Stromal cell of bone marrow (primary cell): ENCODE data around the gene BMERB1.
A peak's percentile ranks its signal among the peaks of the same experiment; 100 is the strongest.
"Not testable (repeated sequence)": the region's sequence is repeated elsewhere in the genome, so short reads cannot be mapped to it uniquely, and the experiment has no call there.

Experiments
- DNase-seq: peaks from one replicate; pipeline ENCODE4 v3.0.0-alpha.2; 2012; ENCODE audit warnings: low read depth

BMERB1 gene

DNA sequence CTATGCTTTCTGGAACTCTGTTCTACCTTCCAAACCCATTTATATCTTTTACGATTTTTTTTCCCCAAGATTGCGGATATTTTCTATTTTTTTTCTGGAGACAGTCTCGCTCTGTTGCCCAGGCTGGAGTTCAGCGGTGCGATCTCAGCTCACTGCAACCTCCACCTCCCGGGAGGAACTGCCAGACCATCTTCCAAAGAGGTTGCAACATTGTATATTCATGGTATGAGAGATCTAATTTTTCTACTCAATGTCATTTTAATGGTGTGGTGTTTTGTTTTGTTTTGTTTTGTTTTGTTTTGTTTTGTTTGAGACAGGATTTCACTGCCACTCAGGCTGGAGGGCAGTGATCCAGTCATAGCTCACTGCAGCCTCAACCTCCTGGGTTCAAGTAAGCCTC lies 8.5 kb upstream of the BMERB1 start:
- DNase-seq = no peak

- no peak for DNase-seq
Measured at GRCh38 chr16:15426796-15427195, 7.6 kb upstream of the BMERB1 start.

- DNase-seq = peak; percentile 76
Measured at GRCh38 chr16:15427648-15428239, 6.6 kb upstream of the BMERB1 start.

DNA sequence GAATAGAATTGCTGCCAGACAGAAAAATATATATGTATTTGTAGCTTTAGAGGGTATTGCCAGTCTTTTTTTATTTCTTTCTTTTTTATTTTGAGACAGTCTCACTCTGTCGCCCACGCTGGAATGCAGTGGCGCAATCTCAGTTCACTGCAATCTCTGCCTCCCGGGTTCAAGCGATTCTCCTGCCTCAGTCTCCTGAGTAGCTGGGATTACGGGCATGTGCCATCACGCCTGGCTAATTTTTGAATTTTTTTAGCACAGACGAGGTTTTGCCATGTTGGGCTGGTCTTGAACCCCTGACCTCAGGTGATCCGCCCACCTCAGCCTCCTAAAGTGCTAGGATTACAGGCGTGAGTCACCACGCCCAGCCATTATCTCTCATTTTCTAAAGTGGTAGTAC lies 3.5 kb upstream of the BMERB1 start:
- not testable (repeated sequence) for DNase-seq

DNA sequence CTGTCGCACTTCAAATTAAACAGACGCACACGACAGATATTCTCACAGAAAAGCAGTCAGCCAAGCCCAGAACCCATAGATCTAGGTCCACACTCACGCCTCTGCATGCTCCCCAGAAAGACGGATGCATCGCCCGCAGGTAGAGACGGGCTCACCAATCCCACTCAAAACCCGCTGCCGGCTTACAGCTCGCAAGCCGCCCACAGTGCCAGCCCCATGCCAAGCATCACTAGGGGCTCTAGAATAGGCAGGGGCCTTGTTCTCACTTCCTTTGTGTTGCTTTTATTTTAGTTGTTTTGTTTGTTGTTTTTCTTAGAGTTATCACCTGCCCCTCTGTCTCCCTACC lies 336 bp upstream of the BMERB1 start:
- DNase-seq = no peak

DNA sequence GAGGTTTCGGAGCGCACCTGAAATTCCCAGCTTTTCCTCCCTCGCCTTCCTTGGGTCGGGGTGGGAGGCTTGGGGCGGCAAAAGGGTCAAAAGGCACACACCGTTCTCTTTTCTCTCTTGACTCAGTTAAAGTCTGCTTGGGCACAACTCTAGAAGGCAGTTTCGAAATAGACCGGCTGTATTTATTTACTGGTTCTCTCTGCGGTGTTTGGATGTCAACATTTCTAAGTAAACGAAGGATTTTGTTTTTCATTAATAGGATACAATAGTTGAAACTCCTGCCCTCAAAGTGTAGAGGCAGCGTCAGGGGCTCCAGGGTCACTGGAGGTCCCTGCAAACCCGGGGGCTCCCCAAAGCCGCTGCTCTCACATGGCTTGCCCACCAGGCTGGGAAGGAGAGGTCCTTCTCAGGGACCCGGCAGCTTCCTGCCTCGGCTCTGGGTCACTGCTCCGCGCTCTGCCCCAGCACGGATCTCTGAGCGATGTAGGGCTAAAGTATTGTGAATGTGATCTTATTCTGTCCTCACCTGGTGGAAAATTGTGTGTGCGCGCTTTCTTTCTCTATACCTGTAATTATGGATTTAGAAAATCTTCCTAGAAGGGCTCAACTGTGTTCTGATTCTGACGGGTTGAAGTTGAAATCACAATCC lies 952 bp downstream of the BMERB1 start:
- no peak for DNase-seq

DNA sequence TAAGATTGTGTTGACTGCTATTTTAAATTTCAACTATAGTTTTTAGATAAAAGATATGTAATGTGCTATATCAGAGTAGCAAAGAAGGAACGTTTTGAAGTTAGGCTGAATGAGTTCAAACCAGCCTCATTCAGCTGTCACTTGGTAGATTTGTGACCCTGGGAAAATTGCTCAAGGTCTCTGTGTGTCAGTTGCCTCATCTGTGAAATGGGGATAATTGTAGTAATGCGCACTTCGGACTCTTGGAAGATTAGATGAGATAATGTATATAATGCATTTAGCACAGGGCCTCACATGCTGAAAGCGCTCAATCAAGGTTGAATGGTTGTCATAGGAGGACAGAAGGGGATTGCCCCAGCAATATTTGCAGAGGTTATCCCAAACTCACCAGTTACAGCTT lies 4.7 kb downstream of the BMERB1 start:
- no peak for DNase-seq

DNA sequence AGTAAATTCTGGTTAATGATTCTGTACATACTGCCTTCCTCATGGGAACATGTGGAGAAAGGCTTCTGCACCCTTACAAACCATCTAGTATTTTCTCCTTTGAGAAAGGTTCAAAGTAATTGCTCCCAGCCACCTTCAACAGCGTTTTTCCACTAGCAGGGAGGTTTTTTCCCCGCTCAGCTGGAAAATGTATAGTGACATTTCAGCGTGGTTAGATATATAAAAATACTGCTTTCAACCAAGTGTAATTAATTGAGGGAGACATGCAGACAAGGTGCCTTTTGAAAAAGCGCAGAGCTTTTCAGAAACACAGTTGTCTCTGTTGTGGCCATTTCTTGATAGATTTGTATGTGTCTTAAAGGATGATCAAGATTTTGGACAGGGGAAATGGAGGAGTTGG lies 5.1 kb downstream of the BMERB1 start:
- DNase-seq = no peak

DNA sequence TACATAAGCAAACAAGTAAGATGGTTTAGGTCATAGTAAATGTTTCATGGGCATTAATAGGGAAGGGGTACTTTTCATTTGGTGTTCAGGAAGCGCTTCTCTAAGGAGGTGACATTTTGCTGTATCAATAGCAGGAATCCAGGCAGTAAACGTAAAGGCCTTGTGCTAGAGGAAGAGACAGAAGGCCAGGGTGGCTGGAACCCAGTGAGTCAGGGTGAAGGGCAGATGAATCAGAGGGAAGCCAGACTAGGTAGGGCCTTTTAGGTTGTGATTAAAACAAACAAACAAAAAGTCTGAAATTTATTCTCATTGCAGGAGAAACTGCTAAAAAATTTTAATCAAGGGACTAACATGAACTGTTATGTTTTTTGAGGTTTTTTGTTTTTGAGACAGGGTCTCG lies 6.5 kb downstream of the BMERB1 start:
- DNase-seq = peak; percentile 38

GRCh38 chr16:15442140-15442539 lies 7.8 kb downstream of the BMERB1 start:
- DNase-seq = not testable (repeated sequence)

DNA sequence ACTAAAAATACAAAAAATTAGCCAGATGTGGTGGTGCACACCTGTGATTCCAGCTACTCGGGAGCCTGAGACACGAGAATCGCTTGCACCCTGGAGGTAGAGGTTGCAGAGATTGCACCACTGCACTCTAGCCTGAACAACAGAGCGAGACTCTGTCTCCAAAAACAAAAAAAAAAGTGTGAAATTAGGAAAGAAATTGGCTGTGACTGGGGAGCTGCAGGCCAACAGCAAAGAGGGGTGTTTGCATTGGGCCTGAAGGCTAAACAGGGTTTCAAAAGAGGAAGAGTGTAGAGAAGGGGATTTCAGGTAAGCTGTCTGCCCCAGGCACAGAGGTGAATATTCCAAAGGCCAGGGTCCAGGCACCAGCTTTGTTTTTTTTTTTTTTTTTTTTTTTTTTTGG lies 9.4 kb downstream of the BMERB1 start:
- DNase-seq = no peak

GRCh38 chr16:15444264-15444663 lies 9.9 kb downstream of the BMERB1 start:
- DNase-seq = no peak

DNA sequence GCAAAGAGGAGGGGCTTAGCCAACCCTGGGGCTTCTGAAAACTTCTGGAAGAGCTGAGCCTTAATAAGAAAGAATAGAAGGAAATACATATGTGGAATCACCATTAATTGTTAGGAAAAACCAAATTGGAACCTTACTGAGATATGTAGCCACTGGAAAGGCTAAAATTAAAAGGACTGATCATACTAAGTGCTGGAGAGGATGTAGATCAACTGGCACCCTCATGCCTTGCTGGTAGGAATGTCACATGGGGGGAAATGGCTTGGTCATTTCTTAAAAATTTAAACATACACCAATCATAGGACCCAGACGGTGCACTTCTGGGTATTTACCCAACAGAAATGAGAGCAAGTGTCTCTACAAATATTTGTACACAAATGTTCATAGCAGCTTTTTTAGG lies 11.1 kb downstream of the BMERB1 start:
- DNase-seq = no peak

GRCh38 chr16:15446901-15447300 lies 12.5 kb downstream of the BMERB1 start:
- no peak for DNase-seq

DNA sequence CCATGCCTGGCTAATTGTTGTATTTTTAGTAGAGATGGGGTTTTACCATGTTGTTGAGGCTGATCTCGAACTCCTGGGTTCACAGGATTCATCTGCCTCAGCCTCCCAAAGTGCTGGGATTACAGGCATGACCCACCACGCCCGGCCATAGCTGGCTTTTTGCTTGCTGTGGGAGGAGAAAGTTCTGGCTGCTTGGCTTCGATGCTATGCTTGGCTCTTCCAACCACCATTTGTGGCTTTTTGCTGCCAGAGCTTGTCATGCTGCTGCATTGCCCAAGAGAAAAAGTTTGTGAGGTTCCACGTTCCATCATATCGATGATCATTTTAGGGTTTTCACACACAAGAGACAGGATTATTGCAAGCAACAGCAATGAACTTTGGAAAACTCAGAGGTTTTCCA lies 16.2 kb downstream of the BMERB1 start:
- DNase-seq = peak; percentile 36

GRCh38 chr16:15451098-15451731 lies 16.8 kb downstream of the BMERB1 start:
- DNase-seq = no peak

DNA sequence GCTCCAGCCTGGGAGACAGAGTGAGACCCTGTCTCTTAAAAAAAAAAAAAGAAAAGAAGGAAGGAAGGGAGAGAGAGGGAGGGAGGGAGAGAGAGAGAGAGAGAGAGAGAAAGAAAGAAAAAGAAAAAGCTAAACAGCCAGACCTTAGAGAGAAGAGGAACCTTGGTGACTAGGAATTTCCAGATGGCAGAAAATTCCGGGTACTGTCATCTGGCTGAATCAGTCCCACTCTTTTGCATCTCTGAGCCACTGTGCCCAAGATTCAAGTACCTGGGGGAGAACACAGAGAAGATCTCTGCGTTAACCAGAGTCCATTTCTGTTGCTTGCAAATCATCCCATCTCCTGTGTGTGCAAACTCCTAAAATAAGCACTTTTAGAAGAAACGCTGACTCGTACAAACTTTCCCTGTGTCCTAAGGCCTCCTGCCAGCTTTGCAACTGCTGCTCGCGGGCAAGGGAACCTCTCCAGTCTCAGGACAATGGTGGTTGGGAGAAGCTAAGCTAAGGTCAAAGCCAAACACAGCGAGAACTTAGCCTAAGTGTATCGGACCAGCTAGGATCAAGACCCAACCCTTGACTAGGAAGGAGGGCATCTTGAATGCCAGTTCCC lies 18.0 kb downstream of the BMERB1 start:
- no peak for DNase-seq

GRCh38 chr16:15453296-15453695 lies 18.9 kb downstream of the BMERB1 start:
- not testable (repeated sequence) for DNase-seq

DNA sequence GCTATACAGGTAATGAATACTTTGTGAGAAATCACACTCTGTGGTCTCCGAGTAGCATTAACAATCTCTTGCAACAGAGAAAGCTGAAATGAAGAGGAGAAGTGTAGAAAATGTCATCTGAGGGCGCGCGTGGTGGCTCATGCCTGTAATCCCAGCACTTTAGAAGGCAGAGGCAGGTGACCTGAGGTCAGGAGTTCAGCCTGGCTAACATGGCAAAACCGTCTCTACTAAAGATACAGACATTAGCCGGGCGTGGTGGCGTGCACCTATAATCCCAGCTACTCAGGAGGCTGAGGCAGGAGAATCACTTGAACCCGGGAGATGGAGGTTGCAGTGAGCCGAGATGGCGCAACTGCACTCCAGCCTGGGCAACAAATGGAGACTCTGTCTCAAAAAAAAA lies 20.5 kb downstream of the BMERB1 start:
- DNase-seq = not testable (repeated sequence)

DNA sequence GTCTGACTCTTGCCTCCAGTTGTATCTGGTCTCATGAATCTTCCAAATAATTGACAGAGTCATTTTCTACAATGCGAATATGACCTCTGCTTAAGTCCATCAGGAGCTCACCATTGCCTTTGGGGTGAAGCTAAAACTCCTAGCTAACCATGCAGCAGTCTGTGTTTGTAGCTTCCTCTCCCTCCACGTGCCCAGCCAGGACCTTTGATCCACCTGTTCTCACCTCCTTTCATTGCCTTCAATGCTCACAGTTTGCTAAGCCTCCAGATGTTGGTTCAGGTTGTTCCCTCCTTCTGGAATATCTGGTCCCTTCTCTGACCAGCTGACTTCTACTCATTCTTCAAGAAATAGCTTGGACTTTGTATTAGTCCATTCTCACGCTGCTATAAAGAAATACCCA lies 23.0 kb downstream of the BMERB1 start:
- no peak for DNase-seq

DNA sequence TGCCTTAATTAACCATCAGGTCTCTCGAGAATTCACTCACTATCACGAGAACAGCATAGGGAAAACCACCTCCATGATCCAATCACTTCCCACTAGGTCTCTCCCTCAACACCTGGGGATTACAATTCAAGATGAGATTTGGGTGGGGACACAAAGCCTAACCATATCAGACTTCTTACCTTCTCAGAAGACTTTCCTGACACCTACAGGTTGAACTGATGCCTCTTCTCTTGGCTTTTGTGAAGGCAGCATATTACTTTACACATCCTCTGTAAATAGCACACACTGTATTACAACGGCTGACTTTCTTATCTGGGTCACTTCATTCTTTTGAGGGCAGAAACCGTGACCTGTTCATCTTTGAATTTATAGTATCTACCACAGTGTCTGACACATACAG lies 23.6 kb downstream of the BMERB1 start:
- DNase-seq = no peak

GRCh38 chr16:15459791-15460190 lies 25.4 kb downstream of the BMERB1 start:
- DNase-seq = no peak

DNA sequence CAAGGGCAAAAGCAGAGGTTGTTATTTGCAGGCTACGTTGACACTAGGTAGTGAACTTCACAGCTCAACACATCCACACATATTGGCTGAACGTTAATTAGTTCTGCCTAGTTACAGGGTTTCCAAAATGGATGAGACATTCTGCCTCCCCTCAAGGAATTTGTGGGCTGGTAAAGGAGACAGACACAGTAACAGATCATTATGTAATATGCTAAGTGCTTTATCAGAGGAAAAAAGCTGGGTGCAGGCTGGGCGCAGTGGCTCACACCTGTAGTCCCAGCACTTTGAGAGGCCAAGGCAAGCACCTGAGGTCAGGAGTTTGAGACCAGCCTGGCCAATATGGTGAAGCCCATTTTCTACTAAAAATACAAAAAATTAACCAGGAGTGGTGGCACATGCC lies 26.2 kb downstream of the BMERB1 start:
- DNase-seq = no peak
